Measurements from ENCODE around the gene CRYZL1.
"Not testable (repeated sequence)": the region's sequence is repeated elsewhere in the genome, so short reads cannot be mapped to it uniquely, and the experiment has no call there.

CRYZL1 gene

GRCh38 chr21:33677450-33677849, 35.9 kb upstream of the CRYZL1 start:
- no peak for DNase-seq
- no peak overlapping the region for H3K27ac ChIP-seq (ENCODE audit: insufficient read depth, low read length, poor library complexity, severe bottlenecking)
- no peaks in the 10 kb centered on the region for H3K36me3 ChIP-seq (ENCODE audit: control insufficient read depth, insufficient read depth, low read length)
- H3K27me3 ChIP-seq (replicated peaks; ENCODE audit: control insufficient read depth, insufficient read depth, low read length, poor library complexity, severe bottlenecking): no peaks in the 10 kb centered on the region
- H3K4me3 ChIP-seq (ENCODE audit: insufficient read depth, low read depth, low read length, poor library complexity, severe bottlenecking): no peak overlapping the region
- no peaks in the 10 kb centered on the region for H3K4me1 ChIP-seq (ENCODE audit: control insufficient read depth, insufficient read depth, low read length, poor library complexity, severe bottlenecking)
- no peaks in the 10 kb centered on the region for H3K9me3 ChIP-seq (ENCODE audit: control insufficient read depth, low read length)

GRCh38 chr21:33676666-33677065, 35.1 kb upstream of the CRYZL1 start:
- H3K27ac ChIP-seq (ENCODE audit: insufficient read depth, low read length, poor library complexity, severe bottlenecking); H3K4me3 ChIP-seq (ENCODE audit: insufficient read depth, low read depth, low read length, poor library complexity, severe bottlenecking); H3K27me3 ChIP-seq (replicated peaks; ENCODE audit: control insufficient read depth, insufficient read depth, low read length, poor library complexity, severe bottlenecking); H3K4me1 ChIP-seq (ENCODE audit: control insufficient read depth, insufficient read depth, low read length, poor library complexity, severe bottlenecking); H3K9me3 ChIP-seq (ENCODE audit: control insufficient read depth, low read length); H3K36me3 ChIP-seq (ENCODE audit: control insufficient read depth, insufficient read depth, low read length); DNase-seq: not testable (repeated sequence)

- no peak for DNase-seq
- Histone ChIP-seq H3K27me3 (replicated peaks; ENCODE audit: control insufficient read depth, insufficient read depth, low read length, poor library complexity, severe bottlenecking) (no peaks in the 10 kb centered on the region), H3K36me3 (ENCODE audit: control insufficient read depth, insufficient read depth, low read length) (no peaks in the 10 kb centered on the region), H3K9me3 (ENCODE audit: control insufficient read depth, low read length) (no peaks in the 10 kb centered on the region), H3K4me1 (ENCODE audit: control insufficient read depth, insufficient read depth, low read length, poor library complexity, severe bottlenecking) (no peaks in the 10 kb centered on the region), H3K4me3 (ENCODE audit: insufficient read depth, low read depth, low read length, poor library complexity, severe bottlenecking) (no peak overlapping the region), H3K27ac (ENCODE audit: insufficient read depth, low read length, poor library complexity, severe bottlenecking) (no peak overlapping the region)
Measured at GRCh38 chr21:33674226-33674625, 32.7 kb upstream of the CRYZL1 start.

GRCh38 chr21:33673473-33673872, 31.9 kb upstream of the CRYZL1 start:
- Histone ChIP-seq H3K4me1 (ENCODE audit: control insufficient read depth, insufficient read depth, low read length, poor library complexity, severe bottlenecking) (no peaks in the 10 kb centered on the region), H3K27me3 (replicated peaks; ENCODE audit: control insufficient read depth, insufficient read depth, low read length, poor library complexity, severe bottlenecking) (no peaks in the 10 kb centered on the region), H3K9me3 (ENCODE audit: control insufficient read depth, low read length) (no peaks in the 10 kb centered on the region), H3K36me3 (ENCODE audit: control insufficient read depth, insufficient read depth, low read length) (no peaks in the 10 kb centered on the region), H3K27ac (ENCODE audit: insufficient read depth, low read length, poor library complexity, severe bottlenecking) (no peak overlapping the region), H3K4me3 (ENCODE audit: insufficient read depth, low read depth, low read length, poor library complexity, severe bottlenecking) (no peak overlapping the region)
- no peak for DNase-seq

GRCh38 chr21:33670076-33670978, 28.8 kb upstream of the CRYZL1 start:
- Histone ChIP-seq H3K4me3 (ENCODE audit: insufficient read depth, low read depth, low read length, poor library complexity, severe bottlenecking) (no peak overlapping the region), H3K27ac (ENCODE audit: insufficient read depth, low read length, poor library complexity, severe bottlenecking) (no peak overlapping the region), H3K9me3 (ENCODE audit: control insufficient read depth, low read length) (no peaks in the 10 kb centered on the region), H3K27me3 (replicated peaks; ENCODE audit: control insufficient read depth, insufficient read depth, low read length, poor library complexity, severe bottlenecking) (no peaks in the 10 kb centered on the region), H3K36me3 (ENCODE audit: control insufficient read depth, insufficient read depth, low read length) (no peaks in the 10 kb centered on the region), H3K4me1 (ENCODE audit: control insufficient read depth, insufficient read depth, low read length, poor library complexity, severe bottlenecking) (no peaks in the 10 kb centered on the region)
- no peak for DNase-seq

- no peaks in the 10 kb centered on the region for H3K9me3 ChIP-seq (ENCODE audit: control insufficient read depth, low read length)
- no peaks in the 10 kb centered on the region for H3K27me3 ChIP-seq (replicated peaks; ENCODE audit: control insufficient read depth, insufficient read depth, low read length, poor library complexity, severe bottlenecking)
- H3K4me1 ChIP-seq (ENCODE audit: control insufficient read depth, insufficient read depth, low read length, poor library complexity, severe bottlenecking): no peaks in the 10 kb centered on the region
- no peak overlapping the region for H3K27ac ChIP-seq (ENCODE audit: insufficient read depth, low read length, poor library complexity, severe bottlenecking)
- no peaks in the 10 kb centered on the region for H3K36me3 ChIP-seq (ENCODE audit: control insufficient read depth, insufficient read depth, low read length)
- no peak for DNase-seq
- H3K4me3 ChIP-seq (ENCODE audit: insufficient read depth, low read depth, low read length, poor library complexity, severe bottlenecking): no peak overlapping the region
Measured at GRCh38 chr21:33668620-33669019, 27.1 kb upstream of the CRYZL1 start.

- H3K27ac ChIP-seq (ENCODE audit: insufficient read depth, low read length, poor library complexity, severe bottlenecking): no peak overlapping the region
- H3K4me3 ChIP-seq (ENCODE audit: insufficient read depth, low read depth, low read length, poor library complexity, severe bottlenecking): no peak overlapping the region
- H3K4me1 ChIP-seq (ENCODE audit: control insufficient read depth, insufficient read depth, low read length, poor library complexity, severe bottlenecking): no peaks in the 10 kb centered on the region
- H3K36me3 ChIP-seq (ENCODE audit: control insufficient read depth, insufficient read depth, low read length): no peaks in the 10 kb centered on the region
- no peaks in the 10 kb centered on the region for H3K9me3 ChIP-seq (ENCODE audit: control insufficient read depth, low read length)
- DNase-seq: no peak
- H3K27me3 ChIP-seq (replicated peaks; ENCODE audit: control insufficient read depth, insufficient read depth, low read length, poor library complexity, severe bottlenecking): no peaks in the 10 kb centered on the region
Measured at GRCh38 chr21:33668180-33668579, 26.6 kb upstream of the CRYZL1 start.

- DNase-seq: no peak
- no peak overlapping the region for H3K4me3 ChIP-seq (ENCODE audit: insufficient read depth, low read depth, low read length, poor library complexity, severe bottlenecking)
- H3K27me3 ChIP-seq (replicated peaks; ENCODE audit: control insufficient read depth, insufficient read depth, low read length, poor library complexity, severe bottlenecking): no peaks in the 10 kb centered on the region
- H3K36me3 ChIP-seq (ENCODE audit: control insufficient read depth, insufficient read depth, low read length): no peaks in the 10 kb centered on the region
- H3K4me1 ChIP-seq (ENCODE audit: control insufficient read depth, insufficient read depth, low read length, poor library complexity, severe bottlenecking): no peaks in the 10 kb centered on the region
- H3K9me3 ChIP-seq (ENCODE audit: control insufficient read depth, low read length): no peaks in the 10 kb centered on the region
- no peak overlapping the region for H3K27ac ChIP-seq (ENCODE audit: insufficient read depth, low read length, poor library complexity, severe bottlenecking)
Measured at GRCh38 chr21:33667636-33668035, 26.1 kb upstream of the CRYZL1 start.

GRCh38 chr21:33666153-33666552, 24.6 kb upstream of the CRYZL1 start:
- DNase-seq: no peak
- no peaks in the 10 kb centered on the region for H3K4me1 ChIP-seq (ENCODE audit: control insufficient read depth, insufficient read depth, low read length, poor library complexity, severe bottlenecking)
- H3K27me3 ChIP-seq (replicated peaks; ENCODE audit: control insufficient read depth, insufficient read depth, low read length, poor library complexity, severe bottlenecking): no peaks in the 10 kb centered on the region
- H3K4me3 ChIP-seq (ENCODE audit: insufficient read depth, low read depth, low read length, poor library complexity, severe bottlenecking): no peak overlapping the region
- no peaks in the 10 kb centered on the region for H3K36me3 ChIP-seq (ENCODE audit: control insufficient read depth, insufficient read depth, low read length)
- H3K27ac ChIP-seq (ENCODE audit: insufficient read depth, low read length, poor library complexity, severe bottlenecking): no peak overlapping the region
- H3K9me3 ChIP-seq (ENCODE audit: control insufficient read depth, low read length): no peaks in the 10 kb centered on the region

GRCh38 chr21:33664135-33664534, 22.6 kb upstream of the CRYZL1 start:
- H3K36me3 ChIP-seq (ENCODE audit: control insufficient read depth, insufficient read depth, low read length): no peaks in the 10 kb centered on the region
- H3K4me1 ChIP-seq (ENCODE audit: control insufficient read depth, insufficient read depth, low read length, poor library complexity, severe bottlenecking): no peaks in the 10 kb centered on the region
- no peak for DNase-seq
- H3K27me3 ChIP-seq (replicated peaks; ENCODE audit: control insufficient read depth, insufficient read depth, low read length, poor library complexity, severe bottlenecking): no peaks in the 10 kb centered on the region
- no peak overlapping the region for H3K4me3 ChIP-seq (ENCODE audit: insufficient read depth, low read depth, low read length, poor library complexity, severe bottlenecking)
- H3K9me3 ChIP-seq (ENCODE audit: control insufficient read depth, low read length): no peaks in the 10 kb centered on the region
- H3K27ac ChIP-seq (ENCODE audit: insufficient read depth, low read length, poor library complexity, severe bottlenecking): no peak overlapping the region
